Gastrocnemius medialis (tissue), 4 donors: Measurements from ENCODE around the gene NOL9.

ENCODE experiments used
- CTCF ChIP-seq, 5 experiments: fragments of 450-650 bp in 3 of 5; fragments of 200-600 bp in 2 of 5; sonication (generic) in 2 of 5; IDR thresholded peaks in 4 of 5; conservative IDR thresholded peaks in 1 of 5; 1 replicate in 4 of 5; 2 replicates in 1 of 5; pipeline ENCODE4 v1.5.1; 2016 to 2019; ENCODE audit warnings: antibody characterized with exemption in 5 of 5, mild to moderate bottlenecking in 3 of 5, moderate library complexity in 3 of 5
- POLR2A ChIP-seq, 2 donors: fragments of 450-650 bp; IDR thresholded peaks; one replicate each; pipeline ENCODE4 v1.6.1; 2017; ENCODE audit warnings: antibody characterized with exemption in 2 of 2, mild to moderate bottlenecking in 2 of 2, moderate library complexity in 2 of 2

- TF ChIP-seq CTCF (IDR thresholded peaks at IDR 0.05 in 4 of 5, conservative IDR thresholded peaks at IDR 0.05 in 1 of 5) (no peak), POLR2A (IDR thresholded peaks at IDR 0.05) (no peak)
These were observed 57.5 kb downstream of the NOL9 start for GRCh38 chr1:6496890-6497214.
